ENCODE data around the gene MAST4. TPM values are rescaled to one million over a fixed set of nuclear protein-coding genes. Genes with fewer than 3 reads are reported as not detected.
A peak's percentile ranks its signal among the peaks of the same experiment; 100 is the strongest.

The MAST4 gene
- polyA plus RNA-seq, 2 of the 4 experiments (the other 2 are of a cell fraction): 1.2 to 5.8 TPM

DNA sequence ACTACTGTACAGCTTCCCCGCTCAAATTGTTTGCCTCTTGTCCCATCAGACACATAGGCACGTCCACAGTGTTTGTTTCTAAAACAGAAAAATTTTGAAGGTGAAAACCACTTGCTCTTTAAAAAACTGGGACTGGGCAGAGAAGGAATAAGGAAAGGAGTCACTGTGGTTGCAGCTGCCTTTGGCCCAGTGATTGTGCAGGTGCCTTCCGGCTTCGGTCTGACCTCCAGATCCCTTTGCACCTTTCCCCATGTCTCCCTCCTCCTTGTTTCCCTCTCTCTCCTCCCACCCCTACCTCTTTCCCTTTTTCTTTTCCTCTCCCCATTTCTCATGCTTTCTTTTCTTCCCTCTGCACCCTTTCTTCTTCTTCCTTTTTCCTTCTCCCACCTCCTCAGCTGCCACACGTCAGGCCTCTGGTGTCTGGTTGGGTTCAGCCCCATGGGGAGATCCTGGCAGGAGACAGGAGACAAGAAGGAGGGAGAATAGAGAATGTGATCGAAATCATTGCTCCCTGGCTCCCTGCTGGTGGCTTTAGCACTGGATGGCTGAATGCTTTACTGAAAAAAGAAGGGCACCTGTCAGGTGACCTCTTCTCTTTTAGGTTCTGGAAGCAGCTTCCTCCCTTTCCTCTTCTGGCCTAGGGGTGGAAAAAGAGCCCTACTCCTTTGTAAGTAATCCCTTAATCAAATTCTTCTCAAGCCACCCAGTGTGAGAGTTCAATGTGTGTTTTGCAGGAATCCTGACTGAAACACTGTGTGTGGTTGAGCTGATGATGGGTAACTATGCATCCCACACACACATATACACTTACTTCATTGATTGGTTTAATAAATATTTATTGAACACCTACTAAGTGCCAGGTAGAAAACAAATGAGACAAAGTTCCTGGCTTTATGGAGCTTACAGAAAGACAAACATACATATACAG, 267.3 kb downstream of the MAST4 start:
- ChIA-PET POLR2A (no interaction called here), CTCF (interaction anchor here (0.7 to 8.6 kb wide), 24 partner anchors 9 to 560 kb away, joined by 3 to 99 read pairs (median 4); no protein-coding TSS in a partner anchor)
- no peak overlapping the region for H3K4me2 ChIP-seq
- H3K4me3 ChIP-seq: no peak overlapping the region
- no peak for TF ChIP-seq RNF2 (IDR thresholded peaks at IDR 0.05; ENCODE audit: borderline replicate concordance, low read depth)
- no peak for TF ChIP-seq NR3C1 (IDR thresholded peaks at IDR 0.05)
- TF ChIP-seq JUN (IDR thresholded peaks at IDR 0.05): no peak
- no peak for TF ChIP-seq NFE2L2 (conservative IDR thresholded peaks at IDR 0.05; ENCODE audit: low read length)
- no peak for TF ChIP-seq HOXB5 (CRISPR knock-in tag; IDR thresholded peaks at IDR 0.05)
- TF ChIP-seq, protein P1, sequence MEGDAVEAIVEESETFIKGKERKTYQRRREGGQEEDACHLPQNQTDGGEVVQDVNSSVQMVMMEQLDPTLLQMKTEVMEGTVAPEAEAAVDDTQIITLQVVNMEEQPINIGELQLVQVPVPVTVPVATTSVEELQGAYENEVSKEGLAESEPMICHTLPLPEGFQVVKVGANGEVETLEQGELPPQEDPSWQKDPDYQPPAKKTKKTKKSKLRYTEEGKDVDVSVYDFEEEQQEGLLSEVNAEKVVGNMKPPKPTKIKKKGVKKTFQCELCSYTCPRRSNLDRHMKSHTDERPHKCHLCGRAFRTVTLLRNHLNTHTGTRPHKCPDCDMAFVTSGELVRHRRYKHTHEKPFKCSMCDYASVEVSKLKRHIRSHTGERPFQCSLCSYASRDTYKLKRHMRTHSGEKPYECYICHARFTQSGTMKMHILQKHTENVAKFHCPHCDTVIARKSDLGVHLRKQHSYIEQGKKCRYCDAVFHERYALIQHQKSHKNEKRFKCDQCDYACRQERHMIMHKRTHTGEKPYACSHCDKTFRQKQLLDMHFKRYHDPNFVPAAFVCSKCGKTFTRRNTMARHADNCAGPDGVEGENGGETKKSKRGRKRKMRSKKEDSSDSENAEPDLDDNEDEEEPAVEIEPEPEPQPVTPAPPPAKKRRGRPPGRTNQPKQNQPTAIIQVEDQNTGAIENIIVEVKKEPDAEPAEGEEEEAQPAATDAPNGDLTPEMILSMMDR (IDR thresholded peaks at IDR 0.05): no peak
- no peak for TF ChIP-seq POLR2AphosphoS2 (conservative IDR thresholded peaks at IDR 0.05; ENCODE audit: low read length)
- TF ChIP-seq ZFP36 (IDR thresholded peaks at IDR 0.05; ENCODE audit: borderline replicate concordance, partially characterized antibody): no peak
- no peak for TF ChIP-seq RARB (CRISPR knock-in tag; IDR thresholded peaks at IDR 0.05)
- no peak for TF ChIP-seq ZNF302 (CRISPR knock-in tag; IDR thresholded peaks at IDR 0.05)
- TF ChIP-seq ZC3H11A (IDR thresholded peaks at IDR 0.05): no peak
- no peak for TF ChIP-seq PHF8 (IDR thresholded peaks at IDR 0.05; ENCODE audit: borderline replicate concordance, low read depth)
- no peak for TF ChIP-seq MAFK (IDR thresholded peaks at IDR 0.05; ENCODE audit: partially characterized antibody)
- no peak for TF ChIP-seq POLR2A (IDR thresholded peaks at IDR 0.05; ENCODE audit: low read length)
- no peak for TF ChIP-seq HDAC2 (IDR thresholded peaks at IDR 0.05)
- no peak for TF ChIP-seq KDM1A (IDR thresholded peaks at IDR 0.05; ENCODE audit: low read depth)
- TF ChIP-seq CBX8 (IDR thresholded peaks at IDR 0.05): no peak
- TF ChIP-seq MAZ (IDR thresholded peaks at IDR 0.05; ENCODE audit: borderline replicate concordance, low read depth, low read length): no peak
- no peak for TF ChIP-seq CBX2 (IDR thresholded peaks at IDR 0.05; ENCODE audit: borderline replicate concordance, low read depth)
- 79% methylated on average over 6 of the region's 6 CpGs for WGBS (ENCODE audit: missing lambda C conversion rate)
- ATAC-seq: peak in 1 of 2 experiments; percentile 43; a peak in 3 of 6 replicates
- FAIRE-seq: no peak
- no peaks in the 10 kb centered on the region for H3K9me3 ChIP-seq
- no peak for DNase-seq (ENCODE audit: low read depth in 1 of 2, low spot score in 1 of 2)
- 0 out of 3 replicates have a peak, but pooled peaks cover 4% of the 10 kb centered on the region for H3K4me1 ChIP-seq
- peak overlapping the region in 1 of 2 experiments; percentile 48; a peak in 2 of 6 replicates for H3K27ac ChIP-seq

DNA sequence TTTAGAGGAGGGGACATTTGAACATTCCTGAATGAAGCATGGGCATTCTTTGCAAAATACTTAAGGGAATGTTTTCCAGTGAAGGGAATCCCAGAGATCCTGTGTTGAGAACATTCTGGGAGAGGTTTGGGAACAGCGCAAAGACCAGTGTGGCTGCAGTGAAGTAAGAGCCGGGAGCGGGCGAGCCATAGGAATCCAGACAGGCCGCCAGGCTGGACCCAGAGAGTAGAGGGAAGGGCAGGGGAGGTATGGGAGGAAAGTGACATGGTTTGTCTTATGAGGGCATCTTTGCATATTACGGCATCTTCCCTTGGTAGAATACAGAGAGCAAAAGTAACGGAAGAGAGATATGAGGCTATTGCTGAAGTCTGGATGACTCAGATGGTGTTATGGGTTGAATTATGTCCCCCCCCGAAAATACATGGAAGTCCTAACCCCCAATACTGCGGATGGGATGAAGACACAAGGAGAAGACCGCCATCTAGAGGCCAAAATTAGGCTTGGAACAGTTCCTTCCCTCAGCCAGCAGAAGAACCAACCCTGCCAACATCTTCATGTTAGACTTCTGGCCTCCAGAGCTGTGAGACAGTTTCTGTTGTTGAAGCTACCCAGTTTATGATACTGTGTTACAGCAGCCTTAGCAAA, 268.2 kb downstream of the MAST4 start:
- Histone ChIP-seq H3K4me1 (0 out of 3 replicates have a peak, but pooled peaks cover 4% of the 10 kb centered on the region), H3K4me3 (no peak overlapping the region), H3K27ac (peak overlapping the region in 1 of 2 experiments; percentile 20; a peak in 1 of 6 replicates), H3K9me3 (no peaks in the 10 kb centered on the region), H3K4me2 (0 out of 3 replicates have a peak overlapping the region, but pooled peaks have one; percentile 2)
- ChIA-PET POLR2A (no interaction called here), CTCF (interaction anchor here (0.6 to 8.6 kb wide), 32 partner anchors 9 to 561 kb away, joined by 3 to 99 read pairs (median 4); no protein-coding TSS in a partner anchor)
- DNase-seq (ENCODE audit: low read depth in 1 of 2, low spot score in 1 of 2) (peak; percentile 14 to 67), ATAC-seq (peak; percentile 83 to 95), FAIRE-seq (peak; percentile 91)
- 57% methylated on average over 10 of the region's 10 CpGs for WGBS (ENCODE audit: missing lambda C conversion rate)
- TF ChIP-seq, protein P1 (IDR thresholded peaks at IDR 0.05): peak; percentile 73
- TF ChIP-seq RAD21 (conservative IDR thresholded peaks at IDR 0.05 in 1 of 2, IDR thresholded peaks at IDR 0.05 in 1 of 2): peak; percentile 76 to 78
- TF ChIP-seq GATA3 (IDR thresholded peaks at IDR 0.05; ENCODE audit: borderline replicate concordance): no peak
- peak; percentile 49; the same call in 2 of the 3 replicates for TF ChIP-seq SMC3 (IDR thresholded peaks at IDR 0.05)

Measured in A549 (cell line).